H1 (cell line): Measurements from ENCODE around the gene FOXI3. TPM values are rescaled to one million over a fixed set of nuclear protein-coding genes. Genes with fewer than 3 reads are reported as not detected.

Experiments
- CTCF ChIA-PET: fragments of 300-600 bp; sonication (Branson Sonifier 250); formaldehyde crosslinking; loops from one replicate; lab custom pipeline; 2021; ENCODE audit not compliant: partially characterized antibody; lab: Charles Lee
- POLR2A ChIA-PET: fragments of 300-600 bp; sonication (Branson Sonifier 250); formaldehyde crosslinking; loops from one replicate; lab custom pipeline; 2021; ENCODE audit warnings: inconsistent platforms; ENCODE audit not compliant: partially characterized antibody; lab: Charles Lee
- DNase-seq, 2 experiments: peaks; one replicate each; pipeline versions ENCODE4 v3.0.0 to v3.0.0-alpha.2; 2010 to 2022; ENCODE audit warnings: low spot score in 2 of 2, low read depth in 1 of 2, mixed read lengths in 1 of 2
- FAIRE-seq: peaks from 2 replicates; lab custom pipeline; 2011; peaks lifted over from hg19 to GRCh38; lab: Jason Lieb, UNC
- H2AFZ ChIP-seq: 2 replicates; pipeline ENCODE4 v1.8.1; 2012; ENCODE audit warnings: low read length, inconsistent platforms
- H2AK5ac ChIP-seq: 2 replicates; pipeline ENCODE4 v1.6.1; 2013; ENCODE audit warnings: low read depth, low read length
- H2BK120ac ChIP-seq: replicated peaks from 2 replicates; pipeline ENCODE3; 2013; ENCODE audit warnings: low read depth, low read length, inconsistent platforms
- H2BK12ac ChIP-seq: 2 replicates; pipeline ENCODE4 v1.6.1; 2013; ENCODE audit warnings: low read depth, low read length
- H2BK15ac ChIP-seq: 2 replicates; pipeline ENCODE4 v1.6.1; 2013; ENCODE audit warnings: low read length
- H2BK20ac ChIP-seq: 2 replicates; pipeline ENCODE4 v1.6.1; 2013; ENCODE audit warnings: low read length
- H2BK5ac ChIP-seq: 2 replicates; pipeline ENCODE4 v1.6.1; 2013; ENCODE audit warnings: low read depth, low read length
- H3K14ac ChIP-seq: 2 replicates; pipeline ENCODE4 v1.6.1; 2013; ENCODE audit warnings: inconsistent platforms; ENCODE audit not compliant: insufficient read length
- H3K18ac ChIP-seq: 2 replicates; pipeline ENCODE4 v1.6.1; 2013; ENCODE audit warnings: low read length; ENCODE audit errors: extremely low read depth
- H3K23ac ChIP-seq: 2 replicates; pipeline ENCODE4 v1.6.1; 2013; ENCODE audit warnings: inconsistent platforms; ENCODE audit not compliant: insufficient read length
- H3K23me2 ChIP-seq: 2 replicates; pipeline ENCODE4 v1.6.1; 2013; ENCODE audit warnings: low read depth, low read length
- H3K27ac ChIP-seq: 2 replicates; pipeline ENCODE4 v1.6.1; 2011; ENCODE audit warnings: low read depth, low read length, inconsistent platforms
- H3K27me3 ChIP-seq, 4 experiments: replicated peaks in 1 of 4; 1 replicate in 1 of 4; 2 replicates in 3 of 4; pipeline versions ENCODE4 v1.6.1 to v1.8.1; 2011 to 2013; ENCODE audit warnings: low read length in 3 of 4, mild to moderate bottlenecking in 3 of 4, inconsistent platforms in 2 of 4, mixed read lengths in 2 of 4, moderate library complexity in 1 of 4; ENCODE audit not compliant: control insufficient read depth in 3 of 4, insufficient read depth in 3 of 4; ENCODE audit errors: extremely low read depth in 1 of 4
- H3K36me3 ChIP-seq, 4 experiments: 2 replicates each; pipeline versions ENCODE4 v1.6.1 to v1.8.1; 2011 to 2013; ENCODE audit warnings: mild to moderate bottlenecking in 4 of 4, low read length in 3 of 4, moderate library complexity in 2 of 4, control low read depth in 1 of 4, inconsistent platforms in 1 of 4; ENCODE audit not compliant: insufficient read depth in 4 of 4, control insufficient read depth in 2 of 4
- H3K4ac ChIP-seq: replicated peaks from 2 replicates; pipeline ENCODE3; 2013; ENCODE audit warnings: low read length, low read depth, mixed read lengths, inconsistent platforms; ENCODE audit not compliant: insufficient read length
- H3K4me1 ChIP-seq, 4 experiments: replicated peaks in 1 of 4; 1 replicate in 1 of 4; 2 replicates in 3 of 4; pipeline versions ENCODE4 v1.6.1 to v1.8.1; 2011 to 2013; ENCODE audit warnings: low read length in 3 of 4, inconsistent platforms in 2 of 4, mixed read lengths in 1 of 4; ENCODE audit not compliant: insufficient read depth in 4 of 4, control insufficient read depth in 3 of 4
- H3K4me2 ChIP-seq, 2 experiments: 2 replicates each; pipeline versions ENCODE4 v1.6.1 to v1.8.1; 2011 to 2013; ENCODE audit warnings: low read depth in 2 of 2, low read length in 2 of 2, control low read depth in 1 of 2, inconsistent platforms in 1 of 2, mild to moderate bottlenecking in 1 of 2; ENCODE audit not compliant: insufficient read depth in 1 of 2
- H3K4me3 ChIP-seq, 4 experiments: fragments of 200-600, 300-600 bp in 1 of 4; sonication (generic), shearing (Covaris generic), sonication (Bioruptor Twin) in 1 of 4; 2 replicates each; pipeline versions ENCODE4 v1.5.1 to v1.8.1; 2011 to 2016; ENCODE audit warnings: low read length in 4 of 4, low read depth in 3 of 4, control low read depth in 2 of 4, inconsistent platforms in 2 of 4, mild to moderate bottlenecking in 2 of 4, mixed read lengths in 1 of 4, moderate library complexity in 1 of 4; ENCODE audit not compliant: insufficient read depth in 2 of 4; ENCODE audit errors: extremely low read depth in 1 of 4
- H3K56ac ChIP-seq: replicated peaks from 2 replicates; pipeline ENCODE3; 2013; ENCODE audit warnings: low read depth, mild to moderate bottlenecking, mixed read lengths, low read length, inconsistent platforms; ENCODE audit not compliant: insufficient read length
- H3K79me1 ChIP-seq: 2 replicates; pipeline ENCODE4 v1.6.1; 2013; ENCODE audit warnings: low read depth, low read length, control low read depth
- H3K79me2 ChIP-seq, 2 experiments: 2 replicates each; pipeline versions ENCODE4 v1.6.1 to v1.8.1; 2012 to 2013; ENCODE audit warnings: low read length in 2 of 2, mild to moderate bottlenecking in 2 of 2, inconsistent platforms in 1 of 2; ENCODE audit not compliant: insufficient read depth in 2 of 2, control insufficient read depth in 1 of 2
- H3K9ac ChIP-seq, 4 experiments: replicated peaks in 1 of 4; 1 replicate in 1 of 4; 2 replicates in 3 of 4; pipeline versions ENCODE4 v1.6.1 to v1.8.1; 2011 to 2013; ENCODE audit warnings: low read depth in 3 of 4, low read length in 3 of 4, control low read depth in 2 of 4, mild to moderate bottlenecking in 2 of 4, moderate library complexity in 2 of 4, inconsistent platforms in 1 of 4; ENCODE audit errors: extremely low read depth in 1 of 4
- H3K9me3 ChIP-seq, 2 experiments: 2 replicates each; pipeline versions ENCODE4 v1.6.1 to v1.8.1; 2012 to 2013; ENCODE audit warnings: mild to moderate bottlenecking in 2 of 2, moderate library complexity in 2 of 2, control low read depth in 1 of 2, inconsistent platforms in 1 of 2, low read depth in 1 of 2, low read length in 1 of 2, mixed read lengths in 1 of 2; ENCODE audit not compliant: insufficient read depth in 2 of 2
- H4K20me1 ChIP-seq, 2 experiments: replicated peaks in 1 of 2; 2 replicates each; pipeline versions ENCODE3 to v1.8.1; 2011 to 2013; ENCODE audit warnings: inconsistent platforms in 2 of 2, low read length in 2 of 2, mild to moderate bottlenecking in 1 of 2; ENCODE audit not compliant: insufficient read depth in 2 of 2, control insufficient read depth in 1 of 2
- H4K5ac ChIP-seq: 2 replicates; pipeline ENCODE4 v1.6.1; 2013; ENCODE audit warnings: low read length, low read depth, mixed read lengths, inconsistent platforms; ENCODE audit not compliant: insufficient read length
- H4K8ac ChIP-seq: 2 replicates; pipeline ENCODE4 v1.8.0; 2013; ENCODE audit warnings: mild to moderate bottlenecking, moderate library complexity, low read length, inconsistent platforms; ENCODE audit not compliant: insufficient read depth; ENCODE audit errors: extremely low read depth
- H4K91ac ChIP-seq: replicated peaks from 2 replicates; pipeline ENCODE3; 2013; ENCODE audit warnings: low read length, mixed read lengths, inconsistent platforms; ENCODE audit not compliant: insufficient read length
- CBX5 ChIP-seq: fragments of 300-800, 300-1000 bp; sonication (generic); IDR thresholded peaks from 2 replicates; pipeline ENCODE4 v1.7.1; 2016; ENCODE audit warnings: antibody characterized with exemption, low read length, low read depth
- TCF12 ChIP-seq: IDR thresholded peaks from 2 replicates; pipeline ENCODE4 v1.6.1; 2011; ENCODE audit warnings: low read depth, mild to moderate bottlenecking, low read length
- WGBS, 2 experiments: shearing (Covaris generic) in 1 of 2; methylation state at CpG; one replicate each; pipeline versions ENCODE4 v1.1.6 to v1.1.7; 2013 to 2015; ENCODE audit warnings: low lambda C conversion rate in 2 of 2, mixed read lengths in 2 of 2, inconsistent platforms in 1 of 2, low coverage in 1 of 2, missing lambda C conversion rate in 1 of 2; ENCODE audit not compliant: insufficient replicate concordance in 2 of 2, insufficient coverage in 1 of 2, insufficient read length in 1 of 2; ENCODE audit errors: extremely low coverage in 1 of 2, missing lambda C conversion rate in 1 of 2; 5-methylcytosine and 5-hydroxymethylcytosine counted together
- polyA plus RNA-seq, 7 experiments: library from polyadenylated mRNA; depleted of rRNA in 3 of 7; stranded (reverse) in 5 of 7; unstranded in 2 of 7; fragments of >200 nt in 5 of 7; fragments of 200-250 nt in 2 of 7; gene quantifications; 1 replicate in 5 of 7; 2 replicates in 1 of 7; 4 replicates in 1 of 7; pipeline versions ENCODE4 v1.2.1 to v1.2.3, GENCODE V29; 2011 to 2013; ENCODE audit warnings: missing spikeins in 2 of 7, mixed read lengths in 2 of 7
- total RNA-seq: library from RNA; stranded (reverse); fragmentation: NEBNext Ultra II Directional; extraction: Animal tissue kit (Norgen Biotek cat#: 25700); gene quantifications from 2 replicates; pipeline ENCODE4 v1.2.1, GENCODE V29; 2021

Gene FOXI3
- total and polyA plus RNA-seq, 2 of the 8 experiments (the other 6 are each of a cell fraction or from before 2014, with no cell fraction given), result 6.8 to 15.9 TPM

DNA sequence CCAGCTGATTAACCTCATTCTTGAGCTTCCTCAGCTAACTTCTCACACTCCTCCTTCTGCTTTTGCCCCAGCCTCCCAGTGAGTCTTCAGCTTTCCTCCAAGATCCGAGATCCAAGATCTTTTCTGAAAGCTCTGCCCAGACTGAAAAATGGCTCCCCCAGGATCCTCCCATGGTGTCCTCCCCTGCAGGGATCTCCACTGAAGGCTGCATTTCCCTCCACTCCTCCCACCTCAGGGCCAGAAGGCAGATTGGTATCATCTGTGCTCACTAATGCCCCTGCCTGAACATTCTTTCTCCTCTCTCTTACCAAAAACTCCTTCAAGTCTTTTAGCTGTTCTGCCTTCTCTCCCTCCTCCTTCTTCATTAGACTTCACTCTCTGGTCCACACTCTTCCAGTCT is 6.1 kb upstream of the FOXI3 start:
- DNase-seq, result no peak
- no peak overlapping the region for H3K4ac ChIP-seq
- H3K79me1 ChIP-seq, result no peaks in the 10 kb centered on the region
- no peaks in the 10 kb centered on the region for H3K9me3 ChIP-seq
- H3K4me3 ChIP-seq, result no peak overlapping the region
- H2AFZ ChIP-seq, result no peak overlapping the region
- no peaks in the 10 kb centered on the region for H3K79me2 ChIP-seq
- ChIA-PET CTCF (interaction anchor here (1.0 to 2.0 kb wide), 4 partner anchors 89 to 269 kb away, joined by 3 to 10 read pairs (median 6); no protein-coding TSS in a partner anchor), POLR2A (no interaction called here)
- no peak overlapping the region for H2BK120ac ChIP-seq
- H3K14ac ChIP-seq, result no peak overlapping the region
- H2BK20ac ChIP-seq, result no peak overlapping the region
- H4K5ac ChIP-seq, result no peak overlapping the region
- H3K4me1 ChIP-seq, result no peaks in the 10 kb centered on the region; a peak in 1 of 7 replicates
- H2BK5ac ChIP-seq, result no peak overlapping the region
- no peak overlapping the region for H3K4me2 ChIP-seq
- H3K36me3 ChIP-seq, result no peaks in the 10 kb centered on the region
- no peak overlapping the region for H3K23ac ChIP-seq
- 79% methylated on average over 1 of the region's 1 CpG; no CpG with 5 or more reads in 1 of the 2 experiments for WGBS, 2 experiments
- H3K9ac ChIP-seq, result no peak overlapping the region
- no peak for TF ChIP-seq TCF12
- TF ChIP-seq CBX5, result no peak
- H2AK5ac ChIP-seq, result no peak overlapping the region
- H3K27me3 ChIP-seq, result peaks cover 0 to 4% (median under 1%) of the 10 kb centered on the region in 4 experiments; a peak in 3 of 7 replicates
- H3K56ac ChIP-seq, result no peak overlapping the region
- H3K18ac ChIP-seq, result no peak overlapping the region
- H2BK15ac ChIP-seq, result no peak overlapping the region
- 0 out of 2 replicates have a peak overlapping the region, but pooled peaks have one; percentile 3 for H2BK12ac ChIP-seq
- no peak overlapping the region for H4K8ac ChIP-seq
- FAIRE-seq, result no peak
- no peak overlapping the region for H4K91ac ChIP-seq
- no peaks in the 10 kb centered on the region for H4K20me1 ChIP-seq
- H3K23me2 ChIP-seq, result no peaks in the 10 kb centered on the region; the same call in 1 of the 2 replicates
- no peak overlapping the region for H3K27ac ChIP-seq
